HepG2 (cell line): ENCODE data around the gene MAP3K9.

Experiments
- NONO ChIP-seq, 2 experiments: fragments of 450-650 bp in 1 of 2; sonication (generic) in 1 of 2; formaldehyde crosslinking in 1 of 2; IDR thresholded peaks in 1 of 2; conservative IDR thresholded peaks in 1 of 2; 2 replicates each; pipeline versions ENCODE4 v1.6.1 to v1.8.0; 2017 to 2022; ENCODE audit warnings: mild to moderate bottlenecking in 1 of 2, missing genetic modification reagents in 1 of 2, moderate library complexity in 1 of 2
- ZNF432 ChIP-seq: sonication (generic); formaldehyde crosslinking; IDR thresholded peaks from 2 replicates; pipeline ENCODE4 v1.5.0; 2020; ENCODE audit warnings: missing genetic modification reagents, mild to moderate bottlenecking, borderline replicate concordance

DNA sequence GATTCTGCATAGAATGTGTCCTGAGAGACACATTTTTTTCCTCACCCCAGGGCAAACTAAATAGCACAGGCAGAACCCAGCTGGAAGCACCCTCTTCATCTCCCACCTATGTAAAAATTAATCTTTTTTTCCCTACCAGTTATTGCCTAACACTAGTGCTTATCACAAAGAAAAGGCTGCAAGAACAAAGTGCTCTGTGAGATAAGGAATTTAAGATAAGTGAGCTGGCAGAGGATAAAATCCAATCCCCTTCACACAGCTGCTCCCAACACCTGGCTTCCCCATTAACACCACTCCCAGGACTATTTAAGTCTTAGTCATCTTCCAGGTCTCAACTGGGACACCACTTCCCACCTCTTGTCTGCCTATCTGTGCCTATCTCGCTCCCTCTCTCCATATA lies 92.4 kb downstream of the MAP3K9 start:
- TF ChIP-seq ZNF432 (CRISPR knock-in tag) (no peak), NONO (IDR thresholded peaks at IDR 0.05) (no peak), NONO (CRISPR knock-in tag; conservative IDR thresholded peaks at IDR 0.05) (no peak)
